Body of pancreas (tissue), 4 donors: Measurements from ENCODE around the gene DBF4B. TPM values are rescaled to one million over a fixed set of nuclear protein-coding genes. Genes with fewer than 3 reads are reported as not detected.

ENCODE experiments used
- ATAC-seq: fragments of 150-250 bp; one replicate; pipeline ENCODE4 v1.9.1; 2016
- DNase-seq, 4 donors: peaks; one replicate each; pipeline ENCODE4 v3.0.0-alpha.2; 2019
- H3K27ac ChIP-seq, 4 donors: fragments of 200-600 bp; sonication (generic); 1 replicate in 3 of 4; 2 replicates in 1 of 4; pipeline versions ENCODE4 v1.5.1 to v1.6.1; 2016 to 2019; ENCODE audit warnings: mild to moderate bottlenecking in 1 of 4, mixed read lengths in 1 of 4, moderate library complexity in 1 of 4
- H3K27me3 ChIP-seq, 2 donors: fragments of 200-600 bp; sonication (generic); one replicate each; pipeline ENCODE4 v1.6.0; 2016; ENCODE audit warnings: mild to moderate bottlenecking in 1 of 2
- H3K36me3 ChIP-seq, 2 donors: fragments of 200-600 bp; sonication (generic); replicated peaks in 1 of 2; 2 replicates each; pipeline ENCODE4 v1.5.1; 2016; ENCODE audit warnings: low read depth in 2 of 2; ENCODE audit not compliant: insufficient read depth in 1 of 2
- H3K4me1 ChIP-seq: fragments of 200-600 bp; sonication (generic); one replicate; pipeline ENCODE4 v1.6.0; 2016
- H3K4me3 ChIP-seq, 2 donors: fragments of 200-600 bp; sonication (generic); 1 replicate in 1 of 2; 2 replicates in 1 of 2; pipeline ENCODE4 v1.5.1; 2016 to 2019
- H3K9me3 ChIP-seq, 3 donors: fragments of 200-600 bp; sonication (generic); 1 replicate in 2 of 3; 2 replicates in 1 of 3; pipeline ENCODE4 v1.5.1; 2016
- POLR2A ChIP-seq, 3 donors: fragments of 450-650 bp; IDR thresholded peaks; one replicate each; pipeline ENCODE4 v1.6.1; 2016; ENCODE audit warnings: antibody characterized with exemption in 3 of 3, mild to moderate bottlenecking in 2 of 3
- WGBS, 2 donors: methylation state at CpG; one replicate each; pipeline ENCODE4 v1.1.5; 2017; 5-methylcytosine and 5-hydroxymethylcytosine counted together
- intact Hi-C: fragments of 100-400 bp; cut with DNase I; formaldehyde crosslinking; loops from one replicate; pipeline ENCODE4 v1.15.1; 2023
- total RNA-seq, 2 donors: library from RNA; depleted of rRNA; stranded (reverse); fragments of >200 nt; gene quantifications; one replicate each; pipeline ENCODE4 v1.1.0, GENCODE V29; 2016
- TF ChIP-seq, protein P1 (sequence below), 7 experiments: fragments of 450-650 bp in 4 of 7; fragments of 200-600 bp in 3 of 7; sonication (generic) in 3 of 7; IDR thresholded peaks; one replicate each; pipeline ENCODE4 v1.5.1; 2016 to 2019; ENCODE audit warnings: antibody characterized with exemption in 7 of 7

The DBF4B gene
- total RNA-seq, 2 donors from 2014 or later: 2.0 to 3.4 TPM

DNA sequence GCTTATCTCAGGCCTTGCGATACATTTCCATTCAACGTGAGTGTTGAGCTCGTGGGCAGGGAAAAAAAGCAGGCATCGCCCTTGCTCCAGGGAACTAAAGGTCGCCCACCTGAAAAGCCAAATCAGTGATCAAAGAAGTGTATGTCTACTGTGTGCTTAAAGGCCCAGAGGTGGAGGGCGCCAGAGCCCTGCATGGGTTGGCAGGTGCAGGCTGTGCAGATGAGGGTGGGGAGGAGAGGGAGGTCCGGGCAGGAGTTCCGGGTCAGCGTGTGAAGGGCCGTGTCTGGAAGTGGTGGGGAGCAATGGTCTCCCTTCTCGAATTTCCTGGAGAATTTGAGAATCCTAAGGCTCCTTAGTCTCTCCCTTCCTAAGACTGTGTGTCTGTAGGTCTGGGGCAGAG lies 57.5 kb downstream of the DBF4B start:
- no peak for ATAC-seq
- TF ChIP-seq POLR2A (IDR thresholded peaks at IDR 0.05): no peak
- TF ChIP-seq, protein P1, sequence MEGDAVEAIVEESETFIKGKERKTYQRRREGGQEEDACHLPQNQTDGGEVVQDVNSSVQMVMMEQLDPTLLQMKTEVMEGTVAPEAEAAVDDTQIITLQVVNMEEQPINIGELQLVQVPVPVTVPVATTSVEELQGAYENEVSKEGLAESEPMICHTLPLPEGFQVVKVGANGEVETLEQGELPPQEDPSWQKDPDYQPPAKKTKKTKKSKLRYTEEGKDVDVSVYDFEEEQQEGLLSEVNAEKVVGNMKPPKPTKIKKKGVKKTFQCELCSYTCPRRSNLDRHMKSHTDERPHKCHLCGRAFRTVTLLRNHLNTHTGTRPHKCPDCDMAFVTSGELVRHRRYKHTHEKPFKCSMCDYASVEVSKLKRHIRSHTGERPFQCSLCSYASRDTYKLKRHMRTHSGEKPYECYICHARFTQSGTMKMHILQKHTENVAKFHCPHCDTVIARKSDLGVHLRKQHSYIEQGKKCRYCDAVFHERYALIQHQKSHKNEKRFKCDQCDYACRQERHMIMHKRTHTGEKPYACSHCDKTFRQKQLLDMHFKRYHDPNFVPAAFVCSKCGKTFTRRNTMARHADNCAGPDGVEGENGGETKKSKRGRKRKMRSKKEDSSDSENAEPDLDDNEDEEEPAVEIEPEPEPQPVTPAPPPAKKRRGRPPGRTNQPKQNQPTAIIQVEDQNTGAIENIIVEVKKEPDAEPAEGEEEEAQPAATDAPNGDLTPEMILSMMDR (IDR thresholded peaks at IDR 0.05): no peak
- H3K36me3 ChIP-seq: no peaks in the 10 kb centered on the region
- WGBS, 2 donors: 46 to 60% methylated on average over 11 of the region's 11 CpGs
- H3K4me1 ChIP-seq: no peaks in the 10 kb centered on the region
- intact Hi-C loops: no loop called here
- H3K27me3 ChIP-seq: no peaks in the 10 kb centered on the region
- no peak overlapping the region for H3K27ac ChIP-seq
- no peaks in the 10 kb centered on the region for H3K9me3 ChIP-seq
- H3K4me3 ChIP-seq: no peak overlapping the region
- no peak for DNase-seq

DNA sequence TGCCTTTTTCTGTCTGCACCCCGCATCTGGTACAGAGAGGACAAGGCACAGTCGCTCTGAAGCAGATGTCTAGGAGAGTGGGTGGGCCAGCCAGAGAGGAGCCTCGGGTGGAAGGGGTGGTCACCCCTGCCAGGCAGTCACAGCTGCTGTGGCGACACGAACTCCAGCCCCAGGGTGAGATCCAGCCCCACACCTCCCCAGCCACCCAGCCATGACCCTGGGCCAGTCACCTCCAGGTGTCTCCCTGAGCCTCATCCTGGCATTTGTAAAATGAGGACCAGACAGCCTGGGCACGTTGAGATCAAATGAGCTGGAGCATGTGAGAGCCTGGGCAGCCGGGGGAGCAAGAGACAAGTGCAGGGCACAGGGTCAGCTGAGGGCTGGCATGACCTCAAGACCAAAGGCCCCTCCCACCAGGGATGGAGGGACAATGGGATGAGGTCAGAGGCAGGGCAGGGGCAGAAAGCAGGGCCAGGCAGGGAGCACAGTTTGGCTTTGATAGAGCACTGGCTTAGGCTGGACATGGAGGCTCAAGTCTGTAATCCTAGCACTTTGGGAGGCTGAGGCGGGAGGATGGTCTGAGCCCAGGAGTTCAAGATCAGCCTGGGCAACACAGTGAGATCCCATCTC lies 58.1 kb downstream of the DBF4B start:
- TF ChIP-seq POLR2A (IDR thresholded peaks at IDR 0.05): no peak
- TF ChIP-seq, protein P1 (IDR thresholded peaks at IDR 0.05): no peak
- Histone ChIP-seq H3K27me3 (no peaks in the 10 kb centered on the region), H3K27ac (no peak overlapping the region), H3K4me3 (no peak overlapping the region), H3K9me3 (no peaks in the 10 kb centered on the region), H3K36me3 (no peaks in the 10 kb centered on the region), H3K4me1 (no peaks in the 10 kb centered on the region)
- DNase-seq (no peak), ATAC-seq (no peak)
- 47 to 60% methylated on average over 5 to 8 of the region's 8 CpGs for WGBS, 2 donors
- intact Hi-C loops: no loop called here

DNA sequence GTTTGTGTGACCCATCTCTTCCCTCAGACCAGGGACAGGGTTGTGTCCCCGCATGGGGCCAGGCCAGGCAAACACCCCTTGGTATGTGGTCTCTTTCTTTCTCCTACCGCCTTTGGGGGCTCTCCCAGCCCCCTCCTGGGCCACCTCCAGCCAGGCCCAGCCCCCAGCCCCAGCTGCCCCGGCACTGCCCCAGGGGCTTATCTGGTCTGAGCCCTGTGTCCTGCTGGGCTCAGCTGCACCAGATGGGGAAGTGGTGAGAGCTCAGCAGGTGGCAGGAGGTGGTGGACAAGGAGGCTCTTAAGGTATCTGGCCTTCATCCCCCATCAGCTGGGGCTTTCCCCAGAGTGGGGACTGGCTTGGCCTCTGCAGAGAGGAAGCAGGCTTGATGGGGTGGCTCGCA lies 59.0 kb downstream of the DBF4B start:
- H3K27ac ChIP-seq: no peak overlapping the region
- intact Hi-C loops: no loop called here
- H3K27me3 ChIP-seq: no peaks in the 10 kb centered on the region
- H3K4me1 ChIP-seq: no peaks in the 10 kb centered on the region
- H3K9me3 ChIP-seq: no peaks in the 10 kb centered on the region
- 31 to 32% methylated on average over 4 of the region's 4 CpGs for WGBS, 2 donors
- TF ChIP-seq, protein P1 (IDR thresholded peaks at IDR 0.05): no peak
- TF ChIP-seq POLR2A (IDR thresholded peaks at IDR 0.05): no peak
- H3K36me3 ChIP-seq: no peaks in the 10 kb centered on the region
- no peak for ATAC-seq
- no peak overlapping the region for H3K4me3 ChIP-seq
- DNase-seq: no peak

DNA sequence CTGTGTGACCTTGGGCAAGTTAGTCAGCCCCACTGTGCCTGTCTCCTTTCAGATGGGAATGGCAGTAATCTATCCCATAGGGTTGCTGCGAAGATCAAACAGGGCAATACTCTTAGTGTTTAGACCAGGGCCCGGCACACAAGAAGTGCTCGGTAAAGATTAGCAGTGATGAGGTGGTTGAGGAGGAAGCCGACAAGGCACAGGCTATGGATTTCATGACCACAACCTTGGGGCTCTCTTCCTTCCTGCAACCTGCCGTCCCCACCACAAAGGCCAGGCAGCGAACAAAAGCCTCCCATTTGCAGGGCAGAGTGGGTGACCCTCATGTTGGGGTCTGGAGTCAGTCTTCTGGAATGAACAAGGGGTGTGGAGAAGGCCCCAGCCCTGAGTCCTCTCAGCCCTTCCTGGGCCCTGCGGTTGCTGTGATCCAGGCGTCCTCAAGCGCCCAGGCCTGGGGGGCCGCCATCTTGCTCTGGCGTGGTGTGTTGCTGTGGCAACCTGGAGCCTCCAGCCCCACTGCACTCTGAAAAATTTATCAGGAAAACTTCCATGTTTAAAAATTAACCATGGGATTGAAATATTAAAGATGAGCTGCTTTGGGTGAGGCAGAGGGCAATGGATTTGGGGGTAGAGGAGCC lies 60.2 kb downstream of the DBF4B start:
- Histone ChIP-seq H3K4me1 (no peaks in the 10 kb centered on the region), H3K36me3 (no peaks in the 10 kb centered on the region), H3K9me3 (no peaks in the 10 kb centered on the region), H3K27me3 (no peaks in the 10 kb centered on the region), H3K4me3 (no peak overlapping the region), H3K27ac (no peak overlapping the region)
- ATAC-seq (no peak), DNase-seq (no peak)
- WGBS, 2 donors: 70 to 72% methylated on average over 10 to 11 of the region's 11 CpGs
- intact Hi-C loops: no loop called here
- TF ChIP-seq POLR2A (IDR thresholded peaks at IDR 0.05): no peak
- TF ChIP-seq, protein P1 (IDR thresholded peaks at IDR 0.05): no peak

DNA sequence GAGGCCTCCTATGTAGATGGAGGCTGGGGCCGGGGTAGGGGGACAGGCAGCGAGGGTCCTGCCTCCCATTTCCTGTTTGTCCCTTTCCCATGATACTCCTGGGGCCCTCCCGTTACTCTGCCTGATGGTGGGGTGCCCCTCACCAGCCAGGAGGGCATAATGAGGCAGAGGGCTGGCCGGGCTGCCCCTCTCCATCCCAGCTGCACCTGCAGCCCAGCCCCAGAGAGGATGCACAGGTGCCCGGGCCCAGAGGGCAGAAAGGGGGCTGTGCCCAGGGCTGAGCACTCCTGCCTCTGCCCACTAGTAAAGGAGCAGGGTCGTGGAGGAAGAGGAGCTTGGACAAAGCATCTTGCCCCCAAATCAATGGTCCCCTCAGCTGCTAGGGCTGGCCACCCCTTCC lies 60.8 kb downstream of the DBF4B start:
- no peak for DNase-seq
- Histone ChIP-seq H3K27ac (no peak overlapping the region), H3K36me3 (no peaks in the 10 kb centered on the region), H3K4me3 (no peak overlapping the region), H3K4me1 (peaks cover under 1% of the 10 kb centered on the region), H3K27me3 (no peaks in the 10 kb centered on the region), H3K9me3 (no peaks in the 10 kb centered on the region)
- TF ChIP-seq, protein P1 (IDR thresholded peaks at IDR 0.05): no peak
- no peak for TF ChIP-seq POLR2A (IDR thresholded peaks at IDR 0.05)
- WGBS, 2 donors: 46 to 65% methylated on average over 4 to 6 of the region's 6 CpGs
- no peak for ATAC-seq
- intact Hi-C loops: no loop called here
